Measurements from ENCODE around the gene ARL10. TPM values are rescaled to one million over a fixed set of nuclear protein-coding genes. Genes with fewer than 3 reads are reported as not detected.
A peak's percentile ranks its signal among the peaks of the same experiment; 100 is the strongest.
"Not testable (repeated sequence)": the region's sequence is repeated elsewhere in the genome, so short reads cannot be mapped to it uniquely, and the experiment has no call there.

Gene ARL10
- total RNA-seq, 1 experiment from 2014 or later, result 0.79 TPM

- peak; percentile 95 for DNase-seq (ENCODE audit: low read depth)
Observed at GRCh38 chr5:176388444-176389134, 23.3 kb downstream of the ARL10 start, which contains the start of the genes HIGD2A and NOP16. Gene HIGD2A, plus strand, starts transcription at chr5:176388751. Its CDS starts 69 bp downstream, at chr5:176388820. Gene NOP16, minus strand, starts transcription at chr5:176388598. Its CDS starts 59 bp downstream, at chr5:176388539.

- DNase-seq (ENCODE audit: low read depth), result no peak
Observed at GRCh38 chr5:176389135-176390123, 24.1 kb downstream of the ARL10 start.

DNA sequence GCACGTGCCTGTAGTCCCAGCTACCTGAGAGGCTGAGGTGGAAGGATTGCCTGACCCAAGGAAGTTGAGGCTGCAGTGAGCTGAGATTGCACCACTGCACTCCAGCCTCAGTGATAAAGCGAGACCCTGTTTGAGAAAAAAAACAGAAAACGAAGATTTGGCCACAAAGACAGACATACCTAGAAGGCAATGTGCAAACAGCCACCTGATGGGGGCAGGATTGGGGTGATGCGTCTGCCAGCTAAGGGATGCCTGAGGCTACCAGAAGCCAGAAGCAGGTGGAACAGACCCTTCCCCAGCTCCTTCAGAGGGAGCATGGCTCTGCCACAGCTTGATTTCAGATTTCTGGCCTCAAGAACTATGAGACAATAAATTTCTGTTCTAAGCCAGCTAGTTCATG lies 26.2 kb downstream of the ARL10 start:
- DNase-seq (ENCODE audit: low read depth), result no peak

GRCh38 chr5:176391999-176392398 lies 26.7 kb downstream of the ARL10 start:
- no peak for DNase-seq (ENCODE audit: low read depth)

- no peak for DNase-seq (ENCODE audit: low read depth)
Observed at GRCh38 chr5:176392526-176392925, 27.2 kb downstream of the ARL10 start.

- no peak for DNase-seq (ENCODE audit: low read depth)
Observed at GRCh38 chr5:176394096-176394495, 28.8 kb downstream of the ARL10 start.

DNA sequence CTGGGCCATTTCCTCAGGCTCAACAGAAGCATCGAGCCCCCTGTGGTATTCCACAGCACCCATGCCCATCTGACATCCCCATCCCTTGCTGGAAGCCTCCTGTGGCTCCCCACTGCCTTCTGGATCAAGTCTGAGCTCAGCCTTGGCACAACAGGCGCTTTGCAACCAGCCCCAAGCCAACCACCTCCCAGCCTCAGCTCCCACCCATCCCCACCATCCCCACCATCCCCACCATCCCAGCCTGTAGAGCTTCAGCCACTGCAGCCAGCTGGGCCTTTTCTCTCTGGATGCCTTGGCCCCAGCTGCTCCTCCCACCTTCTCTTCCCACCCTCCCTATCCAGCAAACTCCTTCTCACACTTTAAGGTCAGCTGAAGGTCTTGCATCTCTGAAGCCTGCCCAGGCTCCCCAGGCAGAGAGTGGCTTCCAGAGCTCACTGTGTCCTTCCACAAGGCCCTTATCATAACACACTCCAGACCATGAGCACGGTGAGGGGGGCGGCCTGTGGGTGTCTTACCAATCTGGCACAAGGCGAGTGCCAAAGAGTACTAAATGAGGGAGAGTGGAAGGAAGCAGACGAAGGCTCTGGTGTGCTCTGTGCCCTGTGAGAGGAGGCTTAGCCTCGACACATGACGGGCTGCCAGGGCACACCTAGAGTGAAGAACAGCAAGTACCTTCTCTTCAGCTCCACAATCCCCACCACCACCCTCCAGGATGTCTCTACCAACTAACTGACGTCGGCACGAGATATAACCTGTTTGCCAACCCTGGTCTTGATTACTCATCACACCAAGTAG lies 29.8 kb downstream of the ARL10 start:
- no peak for DNase-seq (ENCODE audit: low read depth)

- no peak for DNase-seq (ENCODE audit: low read depth)
Observed at GRCh38 chr5:176396330-176396729, 31.0 kb downstream of the ARL10 start.

- DNase-seq (ENCODE audit: low read depth), result no peak
Observed at GRCh38 chr5:176397736-176398420, 32.6 kb downstream of the ARL10 start.

GRCh38 chr5:176400382-176401156 lies 35.3 kb downstream of the ARL10 start:
- DNase-seq (ENCODE audit: low read depth), result no peak

DNA sequence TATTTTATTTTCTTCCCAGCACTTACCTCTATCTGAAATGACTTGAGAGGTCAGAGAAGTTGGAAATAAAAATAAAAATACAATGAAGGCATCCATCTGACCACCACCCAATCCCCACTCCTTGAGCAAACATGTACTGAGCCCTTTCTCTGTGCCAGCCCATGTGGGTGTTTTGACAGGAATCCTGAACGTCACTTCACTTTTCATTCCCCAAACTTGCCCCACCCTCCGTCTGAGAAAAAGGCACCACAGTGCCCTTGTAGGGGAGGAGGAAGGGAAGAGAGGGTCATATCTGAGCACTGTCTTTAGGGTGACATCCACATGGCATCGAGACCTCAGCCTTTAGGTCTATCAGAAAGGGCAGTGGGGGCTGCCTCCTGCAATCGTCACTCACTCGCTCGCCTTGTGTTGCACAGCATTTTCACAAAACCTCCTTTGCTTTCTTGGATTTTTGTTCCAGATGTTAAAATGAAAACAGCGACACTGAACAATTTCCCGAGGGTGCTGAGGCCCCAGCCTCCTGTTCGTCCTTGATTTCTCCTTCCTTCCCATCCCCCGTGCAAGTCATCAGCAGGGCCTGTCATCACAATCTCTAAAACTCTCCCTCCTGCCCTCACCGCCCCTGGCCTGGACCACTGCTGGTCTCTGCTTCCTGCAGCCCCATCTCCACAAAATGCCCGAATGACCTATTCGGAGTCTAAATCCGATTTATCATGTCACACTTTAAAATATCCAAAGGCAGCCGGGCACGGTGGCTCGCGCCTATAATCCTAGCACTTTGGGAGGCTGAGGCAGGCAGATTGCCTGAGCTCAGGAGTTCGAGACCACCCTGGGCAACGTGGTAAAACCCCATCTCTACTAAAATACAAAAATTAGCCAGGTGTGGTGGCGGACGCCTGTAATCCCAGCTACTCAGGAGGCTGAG lies 36.3 kb downstream of the ARL10 start:
- DNase-seq (ENCODE audit: low read depth), result no peak

GRCh38 chr5:176405656-176406435 lies 40.6 kb downstream of the ARL10 start:
- DNase-seq (ENCODE audit: low read depth), result no peak

DNA sequence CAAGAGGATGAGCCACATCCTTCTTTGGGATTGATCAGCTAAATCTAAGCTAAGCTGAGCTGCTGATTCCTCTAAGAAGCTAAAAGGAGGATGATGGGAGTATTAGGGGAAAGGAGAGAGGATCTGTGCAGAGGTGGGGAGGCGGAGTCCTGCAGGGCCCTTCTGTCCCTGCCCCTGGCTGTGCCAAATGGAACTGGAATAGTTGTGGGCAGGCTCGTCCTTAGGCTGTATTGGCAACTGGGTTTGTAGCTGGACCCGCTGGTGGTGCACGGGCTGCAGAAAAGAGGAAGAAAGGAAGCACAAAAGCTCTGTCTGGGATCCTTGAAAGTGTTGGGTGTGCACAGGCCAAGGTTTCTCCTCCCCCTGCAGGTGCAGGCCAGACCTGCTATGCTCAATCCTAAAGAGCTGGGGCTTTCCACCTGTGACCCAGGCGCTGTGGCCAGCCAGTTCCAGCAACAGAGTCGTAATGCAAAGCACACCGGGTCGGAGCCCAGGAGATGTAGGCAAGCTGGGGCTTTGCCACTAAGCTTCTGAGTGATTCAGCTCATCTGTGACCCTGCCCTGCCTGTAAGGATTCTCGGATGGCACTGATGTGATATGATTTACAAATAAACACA lies 41.3 kb downstream of the ARL10 start:
- DNase-seq (ENCODE audit: low read depth), result no peak

DNA sequence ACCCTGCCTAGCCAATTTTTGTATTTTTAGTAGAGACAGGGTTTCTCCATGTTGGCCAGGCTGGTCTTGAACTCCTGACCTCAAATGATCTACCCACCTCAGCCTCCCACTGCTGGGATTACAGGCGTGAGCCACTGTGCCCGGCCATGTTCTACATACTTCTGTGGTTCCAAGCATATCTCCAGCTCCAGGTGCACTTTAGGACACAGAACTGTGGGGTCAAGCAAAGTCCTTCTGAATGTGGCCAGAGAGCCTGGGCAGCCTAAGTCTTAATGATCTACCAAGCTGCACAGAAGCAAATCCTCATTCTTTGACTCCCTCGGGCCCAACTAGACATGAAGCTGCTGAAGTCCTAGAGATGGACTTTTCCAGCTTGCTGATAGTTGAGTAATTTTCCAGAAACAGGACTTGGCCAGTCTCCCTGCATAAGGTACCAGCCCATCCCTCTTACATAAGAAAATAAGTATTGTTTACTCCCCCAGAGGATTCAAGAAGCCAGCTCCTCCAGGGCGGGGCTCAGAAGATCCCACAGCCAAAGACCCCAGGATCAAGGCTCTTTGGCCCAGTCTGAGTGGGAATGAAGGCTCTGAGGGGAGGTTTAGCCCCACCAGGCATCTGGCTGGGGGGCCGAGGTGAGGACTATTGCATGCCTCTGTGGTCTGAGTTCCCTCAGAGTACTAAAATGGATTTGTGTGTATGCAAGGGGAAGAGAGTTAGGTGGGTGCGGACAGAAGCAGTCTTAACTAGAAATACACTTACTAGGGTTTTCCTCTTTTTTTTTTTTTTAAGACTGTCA lies 42.4 kb downstream of the ARL10 start:
- DNase-seq (ENCODE audit: low read depth), result no peak

DNA sequence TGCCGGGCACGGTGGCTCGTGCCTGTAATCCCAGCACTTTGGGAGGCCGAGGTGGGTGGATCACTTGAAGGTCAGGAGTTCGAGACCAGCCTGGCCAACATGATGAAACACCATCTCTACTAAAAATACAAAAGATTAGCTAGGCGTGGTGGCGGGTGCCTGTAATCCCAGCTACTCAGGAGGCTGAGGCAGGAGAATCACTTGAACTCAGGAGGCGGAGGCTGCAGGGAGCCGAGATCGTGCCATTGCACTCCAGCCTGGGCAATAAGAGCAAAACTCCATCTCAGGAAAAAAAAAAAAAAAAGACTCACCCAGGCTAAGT lies 42.9 kb downstream of the ARL10 start:
- not testable (repeated sequence) for DNase-seq (ENCODE audit: low read depth)

- no peak for DNase-seq (ENCODE audit: low read depth)
Observed at GRCh38 chr5:176408590-176408989, 43.3 kb downstream of the ARL10 start.

- DNase-seq (ENCODE audit: low read depth), result no peak
Observed at GRCh38 chr5:176409765-176410164, 44.5 kb downstream of the ARL10 start.
